ENCODE results near the gene TCF25.
A peak's percentile ranks its signal among the peaks of the same experiment; 100 is the strongest.

The TCF25 gene

GRCh38 chr16:89945654-89946053, 72.3 kb downstream of the TCF25 start:
- DNase-seq (ENCODE audit: low read depth): no peak
- TF ChIP-seq CTCF (IDR thresholded peaks at IDR 0.05; ENCODE audit: insufficient read depth, low read depth, low read length, missing control alignments): no peak
- no peak overlapping the region for H3K4me3 ChIP-seq (ENCODE audit: low read depth, low read length)

GRCh38 chr16:89946515-89946914, 73.1 kb downstream of the TCF25 start:
- TF ChIP-seq CTCF (IDR thresholded peaks at IDR 0.05; ENCODE audit: insufficient read depth, low read depth, low read length, missing control alignments): no peak
- DNase-seq (ENCODE audit: low read depth): no peak
- no peak overlapping the region for H3K4me3 ChIP-seq (ENCODE audit: low read depth, low read length)

- TF ChIP-seq CTCF (IDR thresholded peaks at IDR 0.05; ENCODE audit: insufficient read depth, low read depth, low read length, missing control alignments): no peak
- peak overlapping the region; percentile 58 for H3K4me3 ChIP-seq (ENCODE audit: low read depth, low read length)
- no peak for DNase-seq (ENCODE audit: low read depth)
Observed at GRCh38 chr16:89949121-89949742, 75.8 kb downstream of the TCF25 start.

- no peak for DNase-seq (ENCODE audit: low read depth)
- H3K4me3 ChIP-seq (ENCODE audit: low read depth, low read length): peak overlapping the region; percentile 58
- no peak for TF ChIP-seq CTCF (IDR thresholded peaks at IDR 0.05; ENCODE audit: insufficient read depth, low read depth, low read length, missing control alignments)
Observed at GRCh38 chr16:89949756-89950155, 76.4 kb downstream of the TCF25 start.

GRCh38 chr16:89951509-89951908, 78.1 kb downstream of the TCF25 start:
- H3K4me3 ChIP-seq (ENCODE audit: low read depth, low read length): no peak overlapping the region
- no peak for TF ChIP-seq CTCF (IDR thresholded peaks at IDR 0.05; ENCODE audit: insufficient read depth, low read depth, low read length, missing control alignments)
- no peak for DNase-seq (ENCODE audit: low read depth)

- no peak for TF ChIP-seq CTCF (IDR thresholded peaks at IDR 0.05; ENCODE audit: insufficient read depth, low read depth, low read length, missing control alignments)
- no peak for DNase-seq (ENCODE audit: low read depth)
Observed at GRCh38 chr16:89952049-89952448, 78.7 kb downstream of the TCF25 start.

GRCh38 chr16:89952551-89952950, 79.2 kb downstream of the TCF25 start:
- no peak for DNase-seq (ENCODE audit: low read depth)
- TF ChIP-seq CTCF (IDR thresholded peaks at IDR 0.05; ENCODE audit: insufficient read depth, low read depth, low read length, missing control alignments): no peak
- H3K4me3 ChIP-seq (ENCODE audit: low read depth, low read length): no peak overlapping the region

More at GRCh38 chr16:89952049-89952448, 78.7 kb downstream of the TCF25 start:
- H3K4me3 ChIP-seq (ENCODE audit: low read depth, low read length): no peak overlapping the region
